PC-9 (cell line): ENCODE data around the gene ZNF784. TPM values are rescaled to one million over a fixed set of nuclear protein-coding genes. Genes with fewer than 3 reads are reported as not detected.

ENCODE experiments used
- BruUV-seq: library from RNA; stranded (reverse); fragments of 400-500 nt; replicated peaks from 2 replicates; lab custom pipeline; 2021; lab: Mats Ljungman, UMichigan
- CTCF ChIA-PET: fragments of 300-600 bp; sonication (Branson Sonifier 250); formaldehyde crosslinking; loops from one replicate; lab custom pipeline; 2022; ENCODE audit warnings: antibody characterized with exemption; lab: Charles Lee
- POLR2A ChIA-PET: fragments of 300-600 bp; sonication (Branson Sonifier 250); formaldehyde crosslinking; loops from one replicate; lab custom pipeline; 2022; ENCODE audit warnings: antibody characterized with exemption; ENCODE audit not compliant: unreplicated experiment; lab: Charles Lee
- DNase-seq, 2 experiments: peaks; one replicate each; pipeline versions ENCODE4 v3.0.0 to v3.0.0-alpha.2; 2015 to 2022; ENCODE audit warnings: mixed read lengths in 1 of 2
- H2AFZ ChIP-seq: fragments of 200-600 bp; sonication (generic); 2 replicates; pipeline ENCODE4 v1.8.1; 2017; ENCODE audit warnings: antibody characterized with exemption
- H3F3A ChIP-seq: fragments of 200-600 bp; sonication (generic); 2 replicates; pipeline ENCODE4 v1.8.1; 2017; ENCODE audit warnings: antibody characterized with exemption, mild to moderate bottlenecking, low read depth; ENCODE audit not compliant: insufficient read depth
- H3K27ac ChIP-seq: fragments of 200-600 bp; sonication (generic); 2 replicates; pipeline ENCODE4 v1.6.1; 2016; ENCODE audit warnings: mixed run types
- H3K27me3 ChIP-seq: fragments of 200-600 bp; sonication (generic); 2 replicates; pipeline ENCODE4 v1.6.1; 2016; ENCODE audit warnings: low read depth, mixed run types; ENCODE audit not compliant: insufficient read depth
- H3K36me3 ChIP-seq: fragments of 200-600 bp; sonication (generic); 2 replicates; pipeline ENCODE4 v1.6.1; 2016; ENCODE audit warnings: low read depth, mixed run types
- H3K4me1 ChIP-seq: fragments of 200-600 bp; sonication (generic); replicated peaks from 2 replicates; pipeline ENCODE4 v1.6.1; 2016; ENCODE audit warnings: mixed run types; ENCODE audit not compliant: insufficient read depth
- H3K4me2 ChIP-seq: fragments of 200-600 bp; sonication (generic); 2 replicates; pipeline ENCODE4 v1.6.1; 2017; ENCODE audit warnings: mixed run types
- H3K4me3 ChIP-seq: fragments of 200-600 bp; sonication (generic); 2 replicates; pipeline ENCODE4 v1.6.1; 2016; ENCODE audit warnings: mixed run types
- H3K79me2 ChIP-seq: fragments of 200-600 bp; sonication (generic); 2 replicates; pipeline ENCODE4 v1.6.1; 2017; ENCODE audit warnings: low read depth, mixed run types
- H3K9me2 ChIP-seq: fragments of 200-600 bp; sonication (generic); 2 replicates; pipeline ENCODE4 v1.8.1; 2017; ENCODE audit warnings: mild to moderate bottlenecking; ENCODE audit not compliant: insufficient read depth
- H3K9me3 ChIP-seq: fragments of 200-600 bp; sonication (generic); 2 replicates; pipeline ENCODE4 v1.8.1; 2016; ENCODE audit warnings: low read depth; ENCODE audit not compliant: insufficient read depth
- H4K20me1 ChIP-seq: fragments of 200-600 bp; sonication (generic); 2 replicates; pipeline ENCODE4 v1.8.1; 2017; ENCODE audit not compliant: insufficient read depth
- CTCF ChIP-seq: fragments of 200-600 bp; sonication (generic); conservative IDR thresholded peaks from 2 replicates; pipeline ENCODE4 v1.6.1; 2017; ENCODE audit warnings: mixed run types, antibody characterized with exemption, mild to moderate bottlenecking, moderate library complexity
- EZH2 ChIP-seq: fragments of 200-600 bp; sonication (generic); IDR thresholded peaks from 2 replicates; pipeline ENCODE4 v1.8.0; 2017; ENCODE audit warnings: antibody characterized with exemption, low read depth
- intact Hi-C: fragments of 100-400 bp; cut with micrococcal nuclease; formaldehyde crosslinking; loops from one replicate; pipeline ENCODE4 v1.10.0; 2022; ENCODE audit not compliant: unreplicated experiment
- total RNA-seq: library from RNA; stranded (reverse); gene quantifications from 2 replicates; pipeline ENCODE4 v1.2.3, GENCODE V29; 2021

The ZNF784 gene
- total RNA-seq, 1 experiment from 2014 or later, result 5.4 TPM

- no TSS peak for BruUV-seq
- Histone ChIP-seq H3K4me3 (no peak overlapping the region), H2AFZ (no peak overlapping the region), H3K27me3 (no peaks in the 10 kb centered on the region), H3K36me3 (peaks cover 6% of the 10 kb centered on the region), H3K4me2 (peak overlapping the region; percentile 90; the same call in 1 of the 2 replicates), H4K20me1 (peaks cover 8% of the 10 kb centered on the region; the same call in 1 of the 2 replicates), H3K79me2 (peaks cover 50% of the 10 kb centered on the region), H3K27ac (no peak overlapping the region), H3F3A (peaks cover 37% of the 10 kb centered on the region; the same call in 1 of the 2 replicates), H3K9me2 (no peaks in the 10 kb centered on the region), H3K4me1 (peaks cover 8% of the 10 kb centered on the region), H3K9me3 (no peaks in the 10 kb centered on the region)
- TF ChIP-seq CTCF (no peak), EZH2 (no peak)
- ChIA-PET CTCF (no interaction called here), POLR2A (interaction anchor here (0.6 kb wide), 1 partner anchor 99 kb away, joined by 4 read pairs; no protein-coding TSS in a partner anchor)
- no peak for DNase-seq
- intact Hi-C loops, result no loop called here
Observed at GRCh38 chr19:55645512-55645881, 21.1 kb upstream of the ZNF784 start.

GRCh38 chr19:55644842-55645511 lies 20.6 kb upstream of the ZNF784 start:
- Histone ChIP-seq H3K9me2 (no peaks in the 10 kb centered on the region), H3K36me3 (peaks cover 6% of the 10 kb centered on the region), H2AFZ (no peak overlapping the region), H3K4me2 (peak overlapping the region; percentile 90), H3K9me3 (no peaks in the 10 kb centered on the region), H3K4me3 (peak overlapping the region; percentile 66; the same call in 1 of the 2 replicates), H3K79me2 (peaks cover 50% of the 10 kb centered on the region), H3F3A (peaks cover 40% of the 10 kb centered on the region; the same call in 1 of the 2 replicates), H3K4me1 (peaks cover 8% of the 10 kb centered on the region), H3K27me3 (no peaks in the 10 kb centered on the region), H4K20me1 (peaks cover 8% of the 10 kb centered on the region; the same call in 1 of the 2 replicates), H3K27ac (no peak overlapping the region)
- intact Hi-C loops, result no loop called here
- no peak for DNase-seq
- POLR2A ChIA-PET, result interaction anchor here (0.6 kb wide), 1 partner anchor 98 kb away, joined by 4 read pairs; no protein-coding TSS in a partner anchor
- BruUV-seq, result TSS peak; percentile 41
- CTCF ChIA-PET, result no interaction called here
- TF ChIP-seq EZH2 (no peak), CTCF (no peak)

- H3K79me2 ChIP-seq, result peaks cover 50% of the 10 kb centered on the region
- no peak for DNase-seq
- TF ChIP-seq EZH2 (no peak), CTCF (no peak)
- ChIA-PET POLR2A (no interaction called here), CTCF (no interaction called here)
- BruUV-seq, result no TSS peak
- peak overlapping the region; percentile 59; the same call in 1 of the 2 replicates for H2AFZ ChIP-seq
- peaks cover 6% of the 10 kb centered on the region for H3K36me3 ChIP-seq
- intact Hi-C loops, result no loop called here
- no peaks in the 10 kb centered on the region for H3K9me3 ChIP-seq
- H3K27me3 ChIP-seq, result no peaks in the 10 kb centered on the region
- H3K9me2 ChIP-seq, result no peaks in the 10 kb centered on the region
- peak overlapping the region; percentile 66 for H3K4me3 ChIP-seq
- peak overlapping the region; percentile 44 for H3K27ac ChIP-seq
- H3K4me2 ChIP-seq, result peak overlapping the region; percentile 90
- H3K4me1 ChIP-seq, result peaks cover 8% of the 10 kb centered on the region
- H4K20me1 ChIP-seq, result peaks cover 10% of the 10 kb centered on the region
- H3F3A ChIP-seq, result peaks cover 47% of the 10 kb centered on the region; the same call in 1 of the 2 replicates
Observed at GRCh38 chr19:55644191-55644833, 19.9 kb upstream of the ZNF784 start.
